ENCODE results near the gene DSCAML1. TPM values are rescaled to one million over a fixed set of nuclear protein-coding genes. Genes with fewer than 3 reads are reported as not detected.
"Not testable (repeated sequence)": the region's sequence is repeated elsewhere in the genome, so short reads cannot be mapped to it uniquely, and the experiment has no call there.

Gene DSCAML1
- total RNA-seq, 1 donor from 2014 or later = 0.02 TPM

DNA sequence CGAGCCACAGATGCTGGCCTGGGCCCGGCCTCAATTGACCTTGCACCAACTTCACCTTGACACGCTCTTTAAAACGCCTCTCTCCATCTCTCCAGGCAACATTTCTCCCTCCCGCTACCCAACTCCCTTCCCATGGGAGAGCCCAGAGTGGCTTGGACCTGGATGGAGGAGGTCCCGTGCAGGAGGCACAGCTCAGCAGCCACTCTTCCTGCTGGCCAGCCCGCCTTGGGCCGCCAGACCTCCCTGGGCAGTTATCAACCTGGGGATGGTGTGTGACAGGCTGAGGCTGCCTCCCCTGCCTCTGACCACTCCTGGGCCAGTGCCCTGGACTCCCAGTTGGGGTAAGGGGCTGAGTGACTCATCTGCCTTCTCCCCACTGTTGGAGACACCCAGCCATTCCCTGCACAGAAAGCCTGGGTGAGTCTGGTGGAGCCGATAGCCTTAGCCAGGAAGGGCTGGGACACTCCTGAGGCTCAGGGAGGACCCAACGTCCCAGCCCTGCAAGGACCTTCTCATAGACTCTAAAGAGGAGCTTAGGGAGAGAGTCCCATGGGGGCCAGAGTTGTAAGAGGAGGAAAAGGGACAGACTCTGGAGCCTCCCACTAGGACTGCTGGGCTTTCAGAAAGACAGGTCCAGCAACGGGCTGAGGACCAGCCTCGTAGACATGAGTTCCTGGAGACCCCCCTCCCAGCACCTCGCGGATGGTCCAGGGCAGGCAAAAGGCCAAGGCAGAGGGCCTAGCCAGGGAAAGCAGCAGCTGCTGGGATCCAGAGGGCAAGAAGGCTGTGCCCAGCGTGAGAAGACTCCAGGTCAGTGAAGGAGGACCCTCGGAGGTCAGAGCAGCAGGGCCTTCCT is 337.7 kb downstream of the DSCAML1 start:
- H3K27me3 Mint-ChIP-seq = peaks cover 2% of the 10 kb centered on the region
- intact Hi-C loops (cut with micrococcal nuclease) = no loop called here
- H3K27ac Mint-ChIP-seq = no peak overlapping the region
- H3K4me1 Mint-ChIP-seq = peaks cover 2% of the 10 kb centered on the region
- DNase-seq = no peak
- H3K4me3 Mint-ChIP-seq = no peak overlapping the region
- peaks cover under 1% of the 10 kb centered on the region for H3K9me3 Mint-ChIP-seq
- no peaks in the 10 kb centered on the region for H3K36me3 Mint-ChIP-seq (ENCODE audit: low read depth)

DNA sequence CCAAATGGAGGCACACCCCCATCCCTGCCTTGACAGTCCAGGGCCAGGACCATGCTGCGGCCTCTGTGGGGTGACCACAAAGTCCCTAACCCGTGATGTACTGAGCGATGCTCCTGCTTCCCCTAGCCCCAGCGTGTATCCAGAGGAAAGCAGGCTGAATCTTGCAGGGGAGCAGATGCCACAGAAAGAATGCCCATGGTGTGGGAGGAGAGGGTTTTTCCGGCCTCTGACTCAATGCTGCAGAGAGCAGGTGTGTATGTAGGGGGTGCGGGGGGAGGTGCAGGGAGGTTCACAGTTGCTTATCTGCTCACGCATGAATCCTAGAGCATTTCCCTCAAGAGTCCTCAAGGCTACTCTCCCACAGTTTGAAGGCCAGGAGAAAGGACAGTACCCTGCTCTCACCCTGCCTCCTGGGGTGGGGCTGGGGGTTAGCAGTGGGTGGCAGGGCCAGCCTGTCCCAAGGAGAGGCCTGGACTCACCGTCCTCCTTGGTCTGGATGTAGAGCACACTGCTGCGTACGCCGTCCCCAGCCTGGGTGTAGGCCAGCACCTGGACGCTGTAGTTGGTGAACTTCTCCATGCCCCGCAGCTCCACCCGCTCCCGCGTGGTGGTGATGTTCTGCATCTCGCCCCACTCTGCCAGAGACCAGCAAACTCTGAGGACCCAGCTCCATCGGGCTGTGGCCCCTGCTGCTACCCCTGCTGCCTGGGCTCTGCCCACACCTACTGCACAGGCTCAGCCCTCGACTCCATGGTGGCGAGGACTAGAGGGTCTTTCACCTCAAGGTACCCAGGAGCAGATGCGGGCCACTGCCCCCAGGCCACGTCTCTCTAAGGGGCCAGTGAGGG is 338.5 kb downstream of the DSCAML1 start:
- intact Hi-C loops (cut with micrococcal nuclease) = no loop called here
- Mint-ChIP-seq H3K27ac (no peak overlapping the region), H3K9me3 (peaks cover 8% of the 10 kb centered on the region), H3K4me1 (peaks cover 2% of the 10 kb centered on the region), H3K4me3 (no peak overlapping the region), H3K36me3 (ENCODE audit: low read depth) (no peaks in the 10 kb centered on the region), H3K27me3 (peaks cover 6% of the 10 kb centered on the region)
- no peak for DNase-seq

DNA sequence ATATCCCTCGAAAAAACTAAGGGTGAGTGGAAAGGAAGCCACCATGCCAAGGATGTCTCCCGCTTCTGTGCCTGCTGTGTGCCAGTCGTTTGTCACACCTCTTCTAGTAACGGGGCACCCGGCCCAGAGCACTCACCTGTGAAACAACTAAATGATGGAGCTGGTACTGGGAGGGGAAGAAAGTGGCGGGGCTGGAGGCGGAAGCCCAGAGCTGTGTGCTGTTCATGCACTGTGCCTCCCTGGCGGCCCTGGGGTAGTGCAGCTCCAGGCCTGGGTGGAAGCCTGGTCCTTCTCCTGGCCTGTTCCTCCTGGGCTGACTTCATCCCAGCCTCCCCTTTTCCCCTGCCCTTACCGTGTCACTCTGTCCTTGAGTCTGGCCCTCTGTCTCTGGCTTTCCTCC is 339.2 kb downstream of the DSCAML1 start:
- DNase-seq = no peak
- Mint-ChIP-seq H3K36me3 (ENCODE audit: low read depth) (no peaks in the 10 kb centered on the region), H3K9me3 (peaks cover 12% of the 10 kb centered on the region), H3K4me3 (no peak overlapping the region), H3K27ac (no peak overlapping the region), H3K4me1 (peaks cover 2% of the 10 kb centered on the region), H3K27me3 (peaks cover 8% of the 10 kb centered on the region)
- intact Hi-C loops (cut with micrococcal nuclease) = no loop called here

DNA sequence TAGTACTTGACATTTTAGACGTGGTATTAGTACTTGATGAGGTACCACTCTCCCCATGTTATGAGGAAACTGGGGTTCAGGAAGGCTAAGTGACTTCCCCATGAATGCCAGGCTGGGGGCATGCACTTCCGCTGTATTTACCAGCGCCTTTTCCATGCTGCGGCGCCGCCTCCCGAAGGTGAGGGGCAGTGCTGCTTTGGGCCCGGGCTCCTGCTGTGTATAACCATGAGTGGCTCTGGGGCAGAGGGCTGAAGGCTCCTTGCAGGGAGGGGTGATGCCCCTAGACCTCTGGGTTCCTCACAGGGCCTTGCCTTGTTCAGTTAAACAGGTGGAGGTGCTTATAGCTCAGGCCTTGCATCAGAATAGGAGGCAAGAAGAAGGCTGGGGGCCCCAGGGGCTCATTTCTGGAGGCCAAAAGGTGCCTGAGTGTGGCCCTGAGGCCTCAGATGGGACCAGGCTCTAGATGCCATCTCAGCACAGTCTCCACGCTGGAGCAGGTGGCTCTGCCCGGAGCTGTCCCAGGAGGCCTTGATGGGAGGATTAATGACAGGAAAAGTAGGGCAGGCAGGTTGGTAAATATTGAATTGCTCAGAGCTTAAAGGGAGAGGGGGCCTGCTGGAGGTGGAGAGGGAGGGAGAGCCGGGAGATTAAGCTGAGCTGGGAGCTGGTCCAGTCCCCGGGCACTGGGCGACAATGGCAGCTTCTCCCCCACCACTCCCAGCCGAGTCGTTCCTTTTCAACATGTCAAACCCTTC is 339.8 kb downstream of the DSCAML1 start:
- no peak overlapping the region for H3K27ac Mint-ChIP-seq
- H3K4me1 Mint-ChIP-seq = peaks cover 2% of the 10 kb centered on the region
- H3K4me3 Mint-ChIP-seq = no peak overlapping the region
- H3K36me3 Mint-ChIP-seq (ENCODE audit: low read depth) = no peaks in the 10 kb centered on the region
- intact Hi-C loops (cut with micrococcal nuclease) = no loop called here
- peaks cover 12% of the 10 kb centered on the region for H3K9me3 Mint-ChIP-seq
- no peak for DNase-seq
- peaks cover 8% of the 10 kb centered on the region for H3K27me3 Mint-ChIP-seq

DNA sequence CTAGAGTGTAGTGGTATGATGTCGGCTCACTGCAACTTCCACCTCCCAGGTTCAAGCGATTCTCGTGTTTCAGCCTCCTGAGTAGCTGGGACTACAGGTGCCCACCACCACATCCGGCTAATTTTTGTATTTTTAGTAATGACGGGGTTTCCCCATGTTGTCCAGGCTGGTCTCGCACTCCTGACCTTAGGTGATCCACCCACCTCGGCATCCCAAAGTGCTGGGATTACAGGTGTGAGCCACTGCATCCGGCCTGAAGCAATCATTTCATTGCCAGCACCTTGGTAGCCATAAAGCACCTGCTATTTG is 340.3 kb downstream of the DSCAML1 start:
- H3K9me3 Mint-ChIP-seq = peaks cover 12% of the 10 kb centered on the region
- DNase-seq; intact Hi-C loops (cut with micrococcal nuclease); H3K4me1 Mint-ChIP-seq; H3K27me3 Mint-ChIP-seq; H3K4me3 Mint-ChIP-seq; H3K27ac Mint-ChIP-seq; H3K36me3 Mint-ChIP-seq (ENCODE audit: low read depth): not testable (repeated sequence)

DNA sequence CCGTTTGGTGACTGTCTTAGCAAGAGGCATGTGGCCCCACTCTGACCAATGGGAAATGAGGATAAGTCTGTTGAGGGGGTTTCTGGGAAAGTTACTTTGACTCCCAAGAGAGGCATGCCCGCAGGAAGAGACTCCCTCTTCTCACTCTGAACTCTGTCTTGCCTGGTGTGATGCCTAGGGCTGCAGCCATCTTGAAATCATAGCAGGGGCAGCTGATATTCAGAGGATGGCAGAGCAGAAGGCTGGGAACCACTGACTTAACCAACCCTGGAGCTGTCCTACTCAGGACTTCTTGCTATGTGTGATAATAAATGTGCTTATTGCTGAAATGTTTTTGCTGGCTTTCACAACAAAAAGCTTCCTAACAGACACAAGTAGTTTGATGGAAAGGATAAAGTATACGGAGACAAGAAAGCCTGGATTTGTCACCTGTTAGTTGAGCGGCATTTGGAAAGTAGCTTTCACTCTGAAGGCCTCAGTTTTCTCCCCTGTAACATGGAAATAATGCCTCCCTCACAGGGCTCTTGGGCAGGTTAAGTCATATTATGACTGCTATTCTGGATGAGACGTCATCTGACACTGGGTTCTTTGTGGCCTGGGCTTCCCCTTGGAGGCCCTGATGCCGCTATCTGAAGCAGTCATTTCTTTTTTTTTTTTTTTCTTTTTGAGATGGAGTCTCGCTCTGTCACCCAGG is 340.8 kb downstream of the DSCAML1 start:
- peaks cover 8% of the 10 kb centered on the region for H3K27me3 Mint-ChIP-seq
- no peaks in the 10 kb centered on the region for H3K36me3 Mint-ChIP-seq (ENCODE audit: low read depth)
- no peak overlapping the region for H3K4me3 Mint-ChIP-seq
- H3K9me3 Mint-ChIP-seq = peaks cover 12% of the 10 kb centered on the region
- H3K4me1 Mint-ChIP-seq = peaks cover 2% of the 10 kb centered on the region
- peak; percentile 62 for DNase-seq
- intact Hi-C loops (cut with micrococcal nuclease) = no loop called here
- peak overlapping the region; percentile 43 for H3K27ac Mint-ChIP-seq

GRCh38 chr11:117454564-117454917 is 342.5 kb downstream of the DSCAML1 start:
- no peak overlapping the region for H3K4me3 Mint-ChIP-seq

DNA sequence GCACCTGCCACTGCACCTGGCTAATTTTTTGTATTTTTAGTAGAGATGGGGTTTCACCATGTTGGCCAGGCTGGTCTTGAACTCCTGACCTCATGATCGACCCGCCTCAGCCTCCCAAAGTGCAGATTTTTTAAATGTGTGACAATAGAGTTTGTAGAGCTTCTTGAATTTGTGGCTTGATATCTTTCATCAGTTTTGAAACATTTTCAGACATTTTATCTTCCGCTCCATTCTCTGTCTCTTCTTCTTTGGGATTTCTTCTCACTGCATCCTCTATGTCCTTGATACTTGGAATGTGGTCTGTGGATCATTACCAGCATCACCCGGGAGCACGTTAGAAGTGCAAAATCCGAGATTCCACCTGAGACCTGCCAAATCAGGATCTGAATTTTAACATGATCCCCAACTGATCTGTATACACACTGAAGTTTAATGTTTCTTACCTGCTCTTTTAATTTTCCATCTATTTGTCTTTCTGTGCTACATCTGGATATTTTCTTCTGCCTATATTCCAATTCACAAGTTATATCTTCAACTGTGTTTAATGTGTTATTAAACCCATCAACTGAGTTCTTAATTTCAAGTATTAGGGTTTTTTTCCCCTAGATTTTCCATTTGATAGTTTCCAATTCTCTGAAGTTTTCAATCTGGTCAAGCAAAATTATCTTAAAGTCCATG is 343.0 kb downstream of the DSCAML1 start:
- Mint-ChIP-seq H3K27me3 (peaks cover 8% of the 10 kb centered on the region), H3K4me3 (no peak overlapping the region), H3K36me3 (ENCODE audit: low read depth) (no peaks in the 10 kb centered on the region), H3K27ac (no peak overlapping the region), H3K4me1 (peaks cover 2% of the 10 kb centered on the region), H3K9me3 (peaks cover 12% of the 10 kb centered on the region)
- no peak for DNase-seq
- intact Hi-C loops (cut with micrococcal nuclease) = no loop called here

More at GRCh38 chr11:117454564-117454917, 342.5 kb downstream of the DSCAML1 start:
- intact Hi-C loops (cut with micrococcal nuclease) = no loop called here
- Mint-ChIP-seq H3K4me1 (peaks cover 2% of the 10 kb centered on the region), H3K27me3 (peaks cover 8% of the 10 kb centered on the region), H3K27ac (no peak overlapping the region), H3K36me3 (ENCODE audit: low read depth) (no peaks in the 10 kb centered on the region), H3K9me3 (peaks cover 12% of the 10 kb centered on the region)
- DNase-seq = no peak

DNA sequence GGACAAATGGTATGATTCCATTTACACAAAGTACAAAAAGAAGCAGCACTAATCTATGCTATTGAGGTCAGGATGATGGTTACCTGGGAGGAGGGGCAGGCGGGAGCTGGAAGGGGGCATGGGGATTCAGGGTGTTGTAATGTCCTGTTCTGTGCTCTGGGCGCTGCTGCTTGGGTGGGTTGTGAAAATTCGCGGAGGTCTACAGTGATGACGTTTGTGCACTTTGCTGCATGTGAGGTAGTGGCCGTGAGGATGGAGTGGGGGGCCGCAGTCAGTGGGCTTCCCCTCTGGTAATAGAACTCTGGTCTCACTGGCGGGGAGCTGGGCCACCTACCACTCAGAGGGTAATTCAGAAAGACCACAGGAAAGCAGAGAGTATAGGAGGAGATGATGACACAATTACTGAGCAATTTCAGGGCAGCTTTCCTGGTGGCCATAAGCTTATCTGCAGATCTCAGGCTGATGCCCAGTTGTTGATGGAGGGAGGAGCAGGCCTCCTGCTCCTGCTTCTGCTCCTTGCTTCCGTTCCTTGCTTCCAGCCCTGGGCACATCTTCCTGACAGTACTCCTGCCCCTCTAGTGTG is 347.8 kb downstream of the DSCAML1 start:
- Mint-ChIP-seq H3K27ac (no peak overlapping the region), H3K36me3 (ENCODE audit: low read depth) (no peaks in the 10 kb centered on the region), H3K4me1 (no peaks in the 10 kb centered on the region), H3K4me3 (no peak overlapping the region), H3K27me3 (peaks cover 13% of the 10 kb centered on the region), H3K9me3 (peaks cover 10% of the 10 kb centered on the region)
- DNase-seq = no peak
- intact Hi-C loops (cut with micrococcal nuclease) = no loop called here

- H3K9me3 Mint-ChIP-seq = peaks cover 4% of the 10 kb centered on the region
- H3K27ac Mint-ChIP-seq = no peak overlapping the region
- H3K36me3 Mint-ChIP-seq (ENCODE audit: low read depth) = no peaks in the 10 kb centered on the region
- intact Hi-C loops (cut with micrococcal nuclease) = no loop called here
- no peak for DNase-seq
- peaks cover 22% of the 10 kb centered on the region for H3K27me3 Mint-ChIP-seq
- no peak overlapping the region for H3K4me3 Mint-ChIP-seq
- H3K4me1 Mint-ChIP-seq = no peaks in the 10 kb centered on the region
Measured at GRCh38 chr11:117444711-117445658, 352.0 kb downstream of the DSCAML1 start.

DNA sequence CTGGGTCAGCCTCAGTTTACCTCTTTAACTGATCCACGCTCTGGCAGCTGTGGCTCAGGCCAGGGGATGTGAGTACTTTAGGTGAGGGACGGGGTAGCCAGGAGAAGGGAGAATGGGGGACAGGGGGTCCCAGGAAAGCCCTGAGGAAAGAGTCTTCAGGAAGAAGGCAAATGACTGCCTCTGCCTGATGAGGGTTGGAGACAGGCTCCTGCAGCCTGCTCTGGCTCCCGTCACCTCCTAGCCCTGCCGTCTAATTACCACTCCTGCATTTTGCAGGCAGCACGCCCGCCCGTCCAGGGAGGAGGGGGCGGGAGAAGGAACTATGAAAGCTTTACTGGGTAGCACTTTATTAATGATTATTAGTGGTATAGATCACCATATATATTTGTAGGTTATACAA is 352.8 kb downstream of the DSCAML1 start:
- peaks cover 22% of the 10 kb centered on the region for H3K27me3 Mint-ChIP-seq
- DNase-seq = no peak
- H3K4me1 Mint-ChIP-seq = no peaks in the 10 kb centered on the region
- H3K27ac Mint-ChIP-seq = no peak overlapping the region
- no peaks in the 10 kb centered on the region for H3K36me3 Mint-ChIP-seq (ENCODE audit: low read depth)
- no peak overlapping the region for H3K4me3 Mint-ChIP-seq
- intact Hi-C loops (cut with micrococcal nuclease) = no loop called here
- peaks cover 4% of the 10 kb centered on the region for H3K9me3 Mint-ChIP-seq

Measured in activated CD4-positive, alpha-beta T cell treated with anti-CD3 and anti-CD28 coated beads, Interleukin-2, amount 10 ng/mL, durations not matched to agents 24 days and 14 days (primary cell).